ELF-1 (cell line): ENCODE data around the gene SLC1A1.
A peak's percentile ranks its signal among the peaks of the same experiment; 100 is the strongest.

Experiments used
- DNase-seq: peaks from one replicate; pipeline ENCODE4 v3.0.0-alpha.2; 2016; ENCODE audit warnings: low read depth, low spot score

SLC1A1 gene

DNA sequence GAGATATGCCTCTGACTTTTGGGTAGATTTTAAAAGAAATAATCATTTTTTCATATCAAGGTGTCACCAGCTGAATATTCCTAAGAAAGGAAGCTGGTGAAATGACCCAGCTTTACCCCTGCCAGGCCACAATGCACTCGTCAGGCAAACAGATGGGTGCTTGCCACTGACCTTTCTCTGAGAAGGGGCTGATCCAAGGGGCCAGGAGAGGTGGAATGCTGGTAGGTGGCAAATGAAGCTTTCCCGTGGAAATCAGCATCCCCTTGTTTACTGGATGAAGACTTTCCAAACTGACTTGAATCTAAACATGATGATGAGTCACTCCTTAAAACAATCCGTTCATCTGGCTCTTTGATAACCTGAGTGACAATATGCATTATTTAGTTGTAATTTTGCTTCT lies 127.5 kb downstream of the SLC1A1 start:
- DNase-seq = peak; percentile 15

DNA sequence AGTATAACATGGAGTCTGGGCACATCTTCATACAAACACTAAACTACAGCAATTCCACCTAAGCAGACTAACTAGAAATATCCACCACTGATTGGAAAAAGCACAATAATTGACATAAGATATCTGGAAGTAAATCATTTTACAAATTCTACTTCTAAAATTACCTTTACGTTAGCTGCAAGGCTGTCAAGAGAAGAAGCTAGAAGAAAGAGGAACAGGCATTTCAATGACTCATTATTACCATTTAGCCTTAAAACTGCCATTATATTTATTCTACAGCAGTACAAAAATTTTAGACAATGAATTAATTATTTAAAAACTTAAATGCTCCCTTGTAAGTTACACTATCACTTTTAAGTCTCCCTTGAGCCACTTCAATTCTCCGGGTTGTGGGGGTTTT lies 128.4 kb downstream of the SLC1A1 start:
- no peak for DNase-seq

DNA sequence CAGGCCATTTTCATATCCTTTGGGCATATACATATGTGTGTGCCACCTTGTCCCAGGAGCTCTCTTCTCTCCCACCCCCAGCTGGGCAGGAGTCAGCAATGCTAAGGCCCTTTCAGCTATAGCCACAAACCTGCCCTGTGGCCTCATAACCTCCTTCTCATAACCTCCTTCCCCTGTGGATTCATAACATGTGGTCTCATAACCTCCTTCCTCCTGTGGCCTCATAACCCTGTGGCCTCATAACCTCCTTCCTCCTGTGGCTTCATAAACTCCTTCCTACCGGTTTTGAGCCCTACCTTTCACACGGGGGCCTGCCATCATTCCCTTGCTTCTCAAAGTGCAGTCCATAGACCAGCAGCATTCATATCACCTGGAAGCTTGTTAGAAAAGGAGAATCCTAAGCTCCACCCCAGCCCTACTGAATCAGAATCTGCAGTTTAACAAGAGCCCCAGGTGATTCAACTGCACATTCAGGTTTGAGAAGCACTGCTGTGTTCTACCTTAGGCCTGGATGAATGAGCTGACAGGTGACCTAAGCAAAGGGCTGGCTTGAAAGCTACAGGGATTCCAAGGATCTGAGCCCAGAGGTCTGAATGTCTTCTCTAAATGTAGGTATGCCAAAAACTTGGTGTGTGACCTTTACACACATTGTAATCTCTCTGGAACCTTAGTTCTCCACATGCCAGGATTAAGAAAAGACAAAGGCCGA lies 129.9 kb downstream of the SLC1A1 start:
- DNase-seq = peak; percentile 74

DNA sequence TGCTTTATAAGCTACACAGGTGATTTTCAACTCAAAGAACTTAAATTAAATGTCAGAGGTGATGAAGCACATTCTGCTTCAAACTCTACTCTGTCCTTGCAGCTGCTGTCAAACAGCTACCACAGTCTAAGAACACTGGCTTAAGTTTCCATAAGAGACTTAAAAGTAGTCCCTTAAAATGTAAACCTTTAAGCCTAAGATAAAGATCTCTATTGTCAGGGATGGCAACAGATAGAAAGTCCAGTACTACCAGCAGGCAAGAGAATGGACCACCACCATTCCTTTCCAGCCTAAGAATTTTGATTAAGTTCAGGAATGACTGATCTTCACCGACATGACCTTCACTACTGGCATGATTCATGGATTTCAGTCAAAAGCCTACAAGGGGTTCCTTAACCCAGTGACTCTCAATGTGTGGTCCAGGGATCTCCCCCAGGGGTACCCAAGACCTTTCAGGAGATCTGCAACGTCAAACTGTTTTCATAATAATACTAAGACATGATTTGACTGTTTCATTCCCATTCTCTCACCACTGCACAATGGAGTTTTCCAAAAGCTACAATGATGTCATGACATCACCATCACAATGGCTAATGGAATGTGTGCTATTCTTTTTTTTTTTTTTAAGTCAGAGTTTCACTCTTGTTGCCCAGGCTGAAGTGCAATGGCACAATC lies 130.8 kb downstream of the SLC1A1 start:
- DNase-seq = peak; percentile 49

DNA sequence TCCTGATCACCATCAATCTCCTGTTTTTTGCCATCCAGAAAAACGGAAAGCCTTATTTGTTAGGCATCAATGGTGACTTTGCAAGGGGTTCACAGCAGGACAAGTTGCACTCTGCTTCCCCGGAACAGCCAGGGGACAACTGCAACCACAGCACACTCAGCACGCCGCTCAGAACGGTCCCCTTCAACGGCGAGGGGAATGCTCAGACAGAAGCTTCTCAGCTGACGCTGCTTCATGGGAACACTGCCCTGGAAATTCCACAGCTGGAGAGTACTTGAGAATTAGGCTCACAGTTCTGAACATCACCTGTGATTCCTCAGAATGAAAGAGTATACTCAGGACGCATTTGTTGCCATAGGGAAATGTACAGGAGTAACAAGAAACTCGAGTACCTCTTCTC lies 131.7 kb downstream of the SLC1A1 start:
- peak; percentile 47 for DNase-seq

DNA sequence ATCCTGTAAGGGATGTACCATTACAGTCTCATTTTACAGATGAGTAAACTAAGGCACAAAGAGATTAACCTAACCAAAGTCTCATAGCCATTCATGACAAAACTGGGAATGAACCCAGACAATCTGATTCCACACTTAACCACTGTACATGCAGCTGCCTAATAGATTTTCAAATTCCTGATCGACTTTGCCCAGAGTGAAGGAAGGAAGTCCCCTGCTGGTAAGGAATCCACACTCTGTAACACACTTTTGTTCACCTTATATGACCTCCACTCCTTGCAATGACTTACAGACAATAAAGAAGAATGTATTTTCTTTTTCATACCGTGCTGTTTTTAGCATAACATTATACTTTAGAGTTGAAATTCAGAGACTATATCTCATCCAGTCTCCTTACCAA lies 140.6 kb downstream of the SLC1A1 start:
- DNase-seq = no peak
